IMR-90 (cell line): Measurements from ENCODE around the gene SLC37A1. TPM values are rescaled to one million over a fixed set of nuclear protein-coding genes. Genes with fewer than 3 reads are reported as not detected.

ENCODE experiments used
- ATAC-seq: fragments of 200-7000 bp; cut with Tn5 transposase; 2 replicates; pipeline ENCODE4 v1.9.1; 2020; ENCODE audit warnings: low read depth, mild to moderate bottlenecking, moderate library complexity
- BruUV-seq: library from RNA; stranded (reverse); fragments of 400-500 nt; replicated peaks from 2 replicates; lab custom pipeline; 2021; lab: Mats Ljungman, UMichigan
- CTCF ChIA-PET: fragments of 300-600 bp; formaldehyde crosslinking; extraction: SDS; loops from one replicate; lab custom pipeline; 2021; ENCODE audit warnings: antibody characterized with exemption; lab: Yijun Ruan, JAX
- POLR2A ChIA-PET: fragments of 300-600 bp; sonication (Branson Sonifier 250); formaldehyde crosslinking; loops from one replicate; lab custom pipeline; 2022; ENCODE audit warnings: antibody characterized with exemption; ENCODE audit not compliant: unreplicated experiment; lab: Charles Lee
- DNase-seq: peaks from one replicate; pipeline ENCODE4 v3.0.0; 2013
- H2AFZ ChIP-seq: replicated peaks from 2 replicates; pipeline ENCODE3; 2013; ENCODE audit warnings: low read length, mild to moderate bottlenecking; ENCODE audit not compliant: poor library complexity
- H2AK5ac ChIP-seq: 2 replicates; pipeline ENCODE4 v1.6.1; 2013; ENCODE audit warnings: low read depth, low read length, inconsistent platforms
- H2AK9ac ChIP-seq: replicated peaks from 2 replicates; pipeline ENCODE3; 2013; ENCODE audit warnings: mild to moderate bottlenecking, low read depth, low read length, moderate library complexity; ENCODE audit not compliant: poor library complexity
- H2BK120ac ChIP-seq: 2 replicates; pipeline ENCODE4 v1.6.1; 2013; ENCODE audit warnings: low read depth, low read length, inconsistent platforms
- H2BK15ac ChIP-seq: 3 replicates; pipeline ENCODE4 v1.6.1; 2013; ENCODE audit warnings: low read depth, low read length, inconsistent platforms
- H2BK20ac ChIP-seq: 2 replicates; pipeline ENCODE4 v1.6.1; 2013; ENCODE audit warnings: low read depth, mild to moderate bottlenecking, inconsistent platforms, low read length, moderate library complexity
- H2BK5ac ChIP-seq: 2 replicates; pipeline ENCODE4 v1.6.1; 2013; ENCODE audit warnings: mild to moderate bottlenecking, low read depth, low read length, inconsistent platforms; ENCODE audit not compliant: poor library complexity, severe bottlenecking
- H3K14ac ChIP-seq: replicated peaks from 2 replicates; pipeline ENCODE4 v1.6.1; 2013; ENCODE audit warnings: low read depth, low read length, inconsistent platforms
- H3K18ac ChIP-seq: 2 replicates; pipeline ENCODE4 v1.6.1; 2013; ENCODE audit warnings: low read depth, low read length, control low read depth
- H3K23ac ChIP-seq: 2 replicates; pipeline ENCODE4 v1.6.1; 2013; ENCODE audit warnings: low read depth, low read length, inconsistent platforms
- H3K27ac ChIP-seq: 2 replicates; pipeline ENCODE4 v1.5.1; 2013; ENCODE audit warnings: mild to moderate bottlenecking, control low read depth, low read length; ENCODE audit not compliant: insufficient read depth
- H3K27me3 ChIP-seq: 2 replicates; pipeline ENCODE4 v1.6.1; 2013; ENCODE audit warnings: low read length; ENCODE audit not compliant: control insufficient read depth, insufficient read depth
- H3K36me3 ChIP-seq: 2 replicates; pipeline ENCODE4 v1.6.1; 2013; ENCODE audit warnings: low read length, mixed read lengths; ENCODE audit not compliant: control insufficient read depth, insufficient read depth
- H3K4ac ChIP-seq: 2 replicates; pipeline ENCODE4 v1.6.1; 2013; ENCODE audit warnings: low read depth, low read length, inconsistent platforms
- H3K4me1 ChIP-seq: 2 replicates; pipeline ENCODE4 v1.6.1; 2013; ENCODE audit warnings: low read length, mixed read lengths; ENCODE audit not compliant: control insufficient read depth, insufficient read depth
- H3K4me2 ChIP-seq: 2 replicates; pipeline ENCODE4 v1.6.1; 2013; ENCODE audit warnings: low read depth, mild to moderate bottlenecking, control low read depth, low read length, moderate library complexity
- H3K4me3 ChIP-seq: 2 replicates; pipeline ENCODE4 v1.5.1; 2013; ENCODE audit warnings: low read depth, mild to moderate bottlenecking, control low read depth, low read length, moderate library complexity; ENCODE audit not compliant: insufficient read depth
- H3K56ac ChIP-seq: 2 replicates; pipeline ENCODE4 v1.6.1; 2013; ENCODE audit warnings: low read length, inconsistent platforms; ENCODE audit not compliant: insufficient read depth; ENCODE audit errors: extremely low read depth
- H3K79me1 ChIP-seq, 2 experiments: 2 replicates each; pipeline ENCODE4 v1.6.1; 2013; ENCODE audit warnings: low read length in 2 of 2, inconsistent platforms in 1 of 2, low read depth in 1 of 2
- H3K9ac ChIP-seq: 2 replicates; pipeline ENCODE4 v1.6.1; 2013; ENCODE audit warnings: low read depth, low read length, control low read depth
- H3K9me1 ChIP-seq: 2 replicates; pipeline ENCODE4 v1.6.1; 2013; ENCODE audit warnings: low read length, inconsistent platforms; ENCODE audit not compliant: insufficient read depth
- H3K9me3 ChIP-seq: 2 replicates; pipeline ENCODE4 v1.6.1; 2013; ENCODE audit warnings: low read length; ENCODE audit not compliant: control insufficient read depth, insufficient read depth
- H4K20me1 ChIP-seq: 2 replicates; pipeline ENCODE4 v1.6.1; 2013; ENCODE audit warnings: low read length, inconsistent platforms; ENCODE audit not compliant: insufficient read depth
- H4K5ac ChIP-seq: 2 replicates; pipeline ENCODE4 v1.6.1; 2013; ENCODE audit warnings: mild to moderate bottlenecking, low read depth, low read length, control low read depth
- H4K8ac ChIP-seq, 2 experiments: 2 replicates each; pipeline ENCODE4 v1.6.1; 2013; ENCODE audit warnings: low read depth in 2 of 2, low read length in 2 of 2, control low read depth in 1 of 2, inconsistent platforms in 1 of 2
- H4K91ac ChIP-seq: 2 replicates; pipeline ENCODE4 v1.6.1; 2013; ENCODE audit warnings: low read depth, low read length, inconsistent platforms; ENCODE audit not compliant: insufficient read depth
- BHLHE40 ChIP-seq: fragments of 150-350 bp; IDR thresholded peaks from 2 replicates; pipeline ENCODE4 v1.6.1; 2016; ENCODE audit warnings: mild to moderate bottlenecking, low read depth, low read length
- CHD1 ChIP-seq: IDR thresholded peaks from 2 replicates; pipeline ENCODE4 v1.6.1; 2012; ENCODE audit warnings: low read depth, low read length, improper control_type of control experiment
- FOS ChIP-seq: fragments of 150-350 bp; IDR thresholded peaks from 2 replicates; pipeline ENCODE4 v1.6.1; 2016; ENCODE audit warnings: low read depth, low read length
- MAFK ChIP-seq: IDR thresholded peaks from 2 replicates; pipeline ENCODE4 v1.6.1; 2012; ENCODE audit warnings: low read depth, low read length, improper control_type of control experiment
- MAZ ChIP-seq: IDR thresholded peaks from 2 replicates; pipeline ENCODE4 v1.6.1; 2012; ENCODE audit warnings: low read depth, mild to moderate bottlenecking, low read length, improper control_type of control experiment, moderate library complexity, borderline replicate concordance
- MXI1 ChIP-seq: IDR thresholded peaks from 2 replicates; pipeline ENCODE4 v1.6.1; 2012; ENCODE audit warnings: low read depth, mild to moderate bottlenecking, low read length, moderate library complexity, borderline replicate concordance
- NFE2L2 ChIP-seq: fragments of 150-350 bp; IDR thresholded peaks from 2 replicates; pipeline ENCODE4 v1.6.1; 2016; ENCODE audit warnings: low read depth, mild to moderate bottlenecking, low read length
- POLR2A ChIP-seq: IDR thresholded peaks from 2 replicates; pipeline ENCODE4 v1.6.1; 2012; ENCODE audit warnings: mild to moderate bottlenecking, low read depth, low read length
- RAD21 ChIP-seq: IDR thresholded peaks from 2 replicates; pipeline ENCODE4 v1.6.1; 2012; ENCODE audit warnings: low read length, improper control_type of control experiment
- RCOR1 ChIP-seq: IDR thresholded peaks from 2 replicates; pipeline ENCODE4 v1.6.1; 2012; ENCODE audit warnings: mild to moderate bottlenecking, low read length, improper control_type of control experiment; ENCODE audit not compliant: insufficient replicate concordance
- RFX5 ChIP-seq: IDR thresholded peaks from 2 replicates; pipeline ENCODE4 v1.8.0; 2012; ENCODE audit warnings: low read depth, mild to moderate bottlenecking, low read length, moderate library complexity
- WGBS, 2 experiments: methylation state at CpG; one replicate each; pipeline versions ENCODE4 v1.1.5 to v1.1.7; 2013; ENCODE audit warnings: missing lambda C conversion rate in 2 of 2; ENCODE audit not compliant: insufficient read length in 1 of 2; ENCODE audit errors: extremely low coverage in 2 of 2; 5-methylcytosine and 5-hydroxymethylcytosine counted together
- dilution Hi-C: fragments of 300-500 bp; cut with HindIII; formaldehyde crosslinking; loops from one replicate; pipeline ENCODE4 v1.14.3; 2018; ENCODE audit warnings: low sequenced_read_pairs; ENCODE audit not compliant: unreplicated experiment
- in situ Hi-C: fragments of 300-500 bp; cut with MboI; formaldehyde crosslinking; loops from 3 replicates; pipeline ENCODE4 v1.14.3; 2019; ENCODE audit warnings: low sequenced_read_pairs, inconsistent platforms, mixed read lengths
- intact Hi-C: fragments of 100-400 bp; cut with micrococcal nuclease; formaldehyde crosslinking; loops from 2 replicates; pipeline ENCODE4 v1.10.0; 2022
- polyA plus RNA-seq, 3 experiments: library from polyadenylated mRNA; depleted of rRNA; stranded (reverse); fragments of >200 nt; gene quantifications; 2 replicates each; pipeline ENCODE4 v1.2.3, GENCODE V29; 2012; ENCODE audit warnings: low replicate concordance in 1 of 3
- total RNA-seq: library from RNA; depleted of rRNA; stranded (reverse); fragments of >200 nt; gene quantifications from 2 replicates; pipeline ENCODE4 v1.2.3, GENCODE V29; 2012
- TF ChIP-seq, protein P1 (sequence below): conservative IDR thresholded peaks from 2 replicates; pipeline ENCODE4 v1.5.1; 2012; ENCODE audit warnings: mild to moderate bottlenecking, low read depth, low read length, improper control_type of control experiment
- TF ChIP-seq, protein P2 (sequence below): fragments of 150-350 bp; IDR thresholded peaks from 2 replicates; pipeline ENCODE4 v1.6.1; 2017; ENCODE audit warnings: mild to moderate bottlenecking, antibody characterized with exemption, low read length, low read depth

The SLC37A1 gene
- total and polyA plus RNA-seq, 2 of the 4 experiments (the other 2 are of a cell fraction): 0.36 to 0.48 TPM

DNA sequence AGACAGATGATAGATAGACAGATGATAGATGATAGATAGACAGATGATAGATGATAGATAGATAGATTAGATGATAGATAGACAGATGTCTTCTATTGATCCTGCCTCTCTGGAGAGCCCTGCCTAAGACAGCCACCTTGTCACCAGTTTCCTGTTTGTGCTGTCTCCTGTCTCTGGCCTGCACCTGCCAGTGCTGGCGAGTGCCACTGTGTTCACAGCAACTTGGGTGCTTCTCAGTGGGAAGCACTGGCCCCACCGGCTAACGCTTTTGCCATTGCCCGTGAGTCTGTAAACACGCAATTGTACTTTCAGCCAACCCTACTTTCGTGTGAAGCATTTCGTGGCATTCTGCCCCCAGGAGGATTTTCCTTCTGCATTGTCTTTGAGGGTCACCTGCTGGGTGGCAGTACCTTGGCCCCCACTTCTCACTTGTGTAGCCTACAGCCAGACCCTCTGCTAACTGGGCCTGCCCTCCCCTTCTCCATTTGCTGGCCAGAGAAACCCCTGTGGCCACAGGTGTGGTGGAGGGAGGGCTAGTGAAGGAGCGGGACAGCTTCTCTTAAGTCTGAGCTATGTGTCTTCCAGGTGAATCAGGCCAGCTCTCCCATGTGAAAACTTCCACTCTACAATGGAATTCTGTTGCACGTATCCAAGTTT lies 116.4 kb downstream of the SLC37A1 start:
- DNase-seq: no peak
- Histone ChIP-seq H2BK20ac (no peak overlapping the region), H3K36me3 (no peaks in the 10 kb centered on the region), H3K56ac (no peak overlapping the region), H4K8ac (no peak overlapping the region), H3K79me1 (no peaks in the 10 kb centered on the region), H2BK15ac (no peak overlapping the region), H3K27ac (no peak overlapping the region), H3K4me1 (no peaks in the 10 kb centered on the region), H3K4ac (no peak overlapping the region), H3K23ac (no peak overlapping the region), H2BK120ac (no peak overlapping the region), H3K14ac (no peak overlapping the region), H2AK5ac (no peak overlapping the region), H3K9me3 (no peaks in the 10 kb centered on the region), H4K91ac (no peak overlapping the region), H3K18ac (no peak overlapping the region), H3K27me3 (peaks cover 38% of the 10 kb centered on the region), H3K9ac (no peak overlapping the region), H2AFZ (no peak overlapping the region), H3K9me1 (no peaks in the 10 kb centered on the region), H2BK5ac (no peak overlapping the region), H3K4me3 (no peak overlapping the region), H2AK9ac (no peak overlapping the region), H4K20me1 (no peaks in the 10 kb centered on the region), H3K4me2 (no peak overlapping the region), H4K5ac (no peak overlapping the region)
- TF ChIP-seq BHLHE40: no peak
- TF ChIP-seq RAD21: no peak
- no peak for TF ChIP-seq POLR2A
- no peak for TF ChIP-seq RCOR1
- TF ChIP-seq MAZ: no peak
- TF ChIP-seq MAFK: no peak
- TF ChIP-seq, protein P1, sequence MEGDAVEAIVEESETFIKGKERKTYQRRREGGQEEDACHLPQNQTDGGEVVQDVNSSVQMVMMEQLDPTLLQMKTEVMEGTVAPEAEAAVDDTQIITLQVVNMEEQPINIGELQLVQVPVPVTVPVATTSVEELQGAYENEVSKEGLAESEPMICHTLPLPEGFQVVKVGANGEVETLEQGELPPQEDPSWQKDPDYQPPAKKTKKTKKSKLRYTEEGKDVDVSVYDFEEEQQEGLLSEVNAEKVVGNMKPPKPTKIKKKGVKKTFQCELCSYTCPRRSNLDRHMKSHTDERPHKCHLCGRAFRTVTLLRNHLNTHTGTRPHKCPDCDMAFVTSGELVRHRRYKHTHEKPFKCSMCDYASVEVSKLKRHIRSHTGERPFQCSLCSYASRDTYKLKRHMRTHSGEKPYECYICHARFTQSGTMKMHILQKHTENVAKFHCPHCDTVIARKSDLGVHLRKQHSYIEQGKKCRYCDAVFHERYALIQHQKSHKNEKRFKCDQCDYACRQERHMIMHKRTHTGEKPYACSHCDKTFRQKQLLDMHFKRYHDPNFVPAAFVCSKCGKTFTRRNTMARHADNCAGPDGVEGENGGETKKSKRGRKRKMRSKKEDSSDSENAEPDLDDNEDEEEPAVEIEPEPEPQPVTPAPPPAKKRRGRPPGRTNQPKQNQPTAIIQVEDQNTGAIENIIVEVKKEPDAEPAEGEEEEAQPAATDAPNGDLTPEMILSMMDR: no peak
- TF ChIP-seq, protein P2, sequence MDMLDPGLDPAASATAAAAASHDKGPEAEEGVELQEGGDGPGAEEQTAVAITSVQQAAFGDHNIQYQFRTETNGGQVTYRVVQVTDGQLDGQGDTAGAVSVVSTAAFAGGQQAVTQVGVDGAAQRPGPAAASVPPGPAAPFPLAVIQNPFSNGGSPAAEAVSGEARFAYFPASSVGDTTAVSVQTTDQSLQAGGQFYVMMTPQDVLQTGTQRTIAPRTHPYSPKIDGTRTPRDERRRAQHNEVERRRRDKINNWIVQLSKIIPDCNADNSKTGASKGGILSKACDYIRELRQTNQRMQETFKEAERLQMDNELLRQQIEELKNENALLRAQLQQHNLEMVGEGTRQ: no peak
- TF ChIP-seq NFE2L2: no peak
- no peak for TF ChIP-seq FOS
- no peak for TF ChIP-seq RFX5
- no peak for TF ChIP-seq MXI1
- TF ChIP-seq CHD1: no peak
- CTCF ChIA-PET: no interaction called here
- WGBS, 2 experiments: no CpG with 5 or more reads among the region's 9 CpGs
- in situ Hi-C loops (no loop called here), intact Hi-C loops (no loop called here), dilution Hi-C loops (no loop called here)
- POLR2A ChIA-PET: no interaction called here
- no peak for ATAC-seq
- BruUV-seq: no TSS peak
